ENCODE data around the gene PDE4DIP. TPM values are rescaled to one million over a fixed set of nuclear protein-coding genes. Genes with fewer than 3 reads are reported as not detected.
"Not testable (repeated sequence)": the region's sequence is repeated elsewhere in the genome, so short reads cannot be mapped to it uniquely, and the experiment has no call there.

PDE4DIP gene
- total and polyA plus RNA-seq, 4 donors = 7.3 to 65.4 (median 24.6) TPM

- 73% methylated on average over 1 of the region's 3 CpGs for whole genome bisulfite sequencing
Measured at GRCh38 chr1:148923798-148924197, 79.6 kb downstream of the PDE4DIP start.

GRCh38 chr1:148927645-148928044, 83.4 kb downstream of the PDE4DIP start:
- DNase-seq (ENCODE audit: low spot score); H3K4me3 ChIP-seq (ENCODE audit: low read depth in 1 of 3, low read length in 3 of 3); H3K9ac ChIP-seq (ENCODE audit: low read depth in 1 of 2, low read length in 2 of 2); H3K4me1 ChIP-seq (ENCODE audit: control insufficient read depth in 4 of 4, insufficient read depth in 4 of 4, low read length in 3 of 4); H3K36me3 ChIP-seq (ENCODE audit: control insufficient read depth in 4 of 4, insufficient read depth in 3 of 4, low read depth in 1 of 4, low read length in 3 of 4); H3K27ac ChIP-seq (ENCODE audit: low read depth in 1 of 2, low read length in 2 of 2); H3K9me3 ChIP-seq (ENCODE audit: control insufficient read depth in 4 of 4, low read length in 3 of 4); H3K27me3 ChIP-seq (ENCODE audit: control insufficient read depth in 4 of 4, insufficient read depth in 4 of 4, low read length in 3 of 4): not testable (repeated sequence)
- WGBS = no CpG with 5 or more reads among the region's 1 CpG

More at GRCh38 chr1:148923798-148924197, 79.6 kb downstream of the PDE4DIP start:
- H3K27me3 ChIP-seq (ENCODE audit: control insufficient read depth in 4 of 4, insufficient read depth in 4 of 4, low read length in 3 of 4); H3K9ac ChIP-seq (ENCODE audit: low read depth in 1 of 2, low read length in 2 of 2); DNase-seq (ENCODE audit: low spot score); H3K4me1 ChIP-seq (ENCODE audit: control insufficient read depth in 4 of 4, insufficient read depth in 4 of 4, low read length in 3 of 4); H3K9me3 ChIP-seq (ENCODE audit: control insufficient read depth in 4 of 4, low read length in 3 of 4); H3K4me3 ChIP-seq (ENCODE audit: low read depth in 1 of 3, low read length in 3 of 3); H3K27ac ChIP-seq (ENCODE audit: low read depth in 1 of 2, low read length in 2 of 2); H3K36me3 ChIP-seq (ENCODE audit: control insufficient read depth in 4 of 4, insufficient read depth in 3 of 4, low read depth in 1 of 4, low read length in 3 of 4): not testable (repeated sequence)

- not testable (repeated sequence) for H3K27ac ChIP-seq (ENCODE audit: low read depth in 1 of 2, low read length in 2 of 2); DNase-seq (ENCODE audit: low spot score); H3K4me3 ChIP-seq (ENCODE audit: low read depth in 1 of 3, low read length in 3 of 3); H3K27me3 ChIP-seq (ENCODE audit: control insufficient read depth in 4 of 4, insufficient read depth in 4 of 4, low read length in 3 of 4); H3K9me3 ChIP-seq (ENCODE audit: control insufficient read depth in 4 of 4, low read length in 3 of 4); H3K4me1 ChIP-seq (ENCODE audit: control insufficient read depth in 4 of 4, insufficient read depth in 4 of 4, low read length in 3 of 4); H3K36me3 ChIP-seq (ENCODE audit: control insufficient read depth in 4 of 4, insufficient read depth in 3 of 4, low read depth in 1 of 4, low read length in 3 of 4); H3K9ac ChIP-seq (ENCODE audit: low read depth in 1 of 2, low read length in 2 of 2)
Measured at GRCh38 chr1:148929253-148929652, 85.0 kb downstream of the PDE4DIP start.

GRCh38 chr1:148935381-148936002, 91.3 kb downstream of the PDE4DIP start:
- not testable (repeated sequence) for DNase-seq (ENCODE audit: low spot score); H3K9me3 ChIP-seq (ENCODE audit: control insufficient read depth in 4 of 4, low read length in 3 of 4); H3K36me3 ChIP-seq (ENCODE audit: control insufficient read depth in 4 of 4, insufficient read depth in 3 of 4, low read depth in 1 of 4, low read length in 3 of 4); H3K4me1 ChIP-seq (ENCODE audit: control insufficient read depth in 4 of 4, insufficient read depth in 4 of 4, low read length in 3 of 4); H3K9ac ChIP-seq (ENCODE audit: low read depth in 1 of 2, low read length in 2 of 2); H3K27ac ChIP-seq (ENCODE audit: low read depth in 1 of 2, low read length in 2 of 2); H3K4me3 ChIP-seq (ENCODE audit: low read depth in 1 of 3, low read length in 3 of 3); H3K27me3 ChIP-seq (ENCODE audit: control insufficient read depth in 4 of 4, insufficient read depth in 4 of 4, low read length in 3 of 4)
- no CpG with 5 or more reads among the region's 3 CpGs for whole genome bisulfite sequencing

GRCh38 chr1:148942906-148943305, 98.7 kb downstream of the PDE4DIP start:
- not testable (repeated sequence) for H3K36me3 ChIP-seq (ENCODE audit: control insufficient read depth in 4 of 4, insufficient read depth in 3 of 4, low read depth in 1 of 4, low read length in 3 of 4); DNase-seq (ENCODE audit: low spot score); H3K9me3 ChIP-seq (ENCODE audit: control insufficient read depth in 4 of 4, low read length in 3 of 4); H3K4me1 ChIP-seq (ENCODE audit: control insufficient read depth in 4 of 4, insufficient read depth in 4 of 4, low read length in 3 of 4); H3K27me3 ChIP-seq (ENCODE audit: control insufficient read depth in 4 of 4, insufficient read depth in 4 of 4, low read length in 3 of 4); H3K4me3 ChIP-seq (ENCODE audit: low read depth in 1 of 3, low read length in 3 of 3); H3K27ac ChIP-seq (ENCODE audit: low read depth in 1 of 2, low read length in 2 of 2); H3K9ac ChIP-seq (ENCODE audit: low read depth in 1 of 2, low read length in 2 of 2)
- no CpG with 5 or more reads among the region's 3 CpGs for WGBS

GRCh38 chr1:148945130-148945529, 100.9 kb downstream of the PDE4DIP start:
- H3K27me3 ChIP-seq (ENCODE audit: control insufficient read depth in 4 of 4, insufficient read depth in 4 of 4, low read length in 3 of 4); H3K4me3 ChIP-seq (ENCODE audit: low read depth in 1 of 3, low read length in 3 of 3); H3K27ac ChIP-seq (ENCODE audit: low read depth in 1 of 2, low read length in 2 of 2); H3K9me3 ChIP-seq (ENCODE audit: control insufficient read depth in 4 of 4, low read length in 3 of 4); DNase-seq (ENCODE audit: low spot score); H3K4me1 ChIP-seq (ENCODE audit: control insufficient read depth in 4 of 4, insufficient read depth in 4 of 4, low read length in 3 of 4); H3K9ac ChIP-seq (ENCODE audit: low read depth in 1 of 2, low read length in 2 of 2); H3K36me3 ChIP-seq (ENCODE audit: control insufficient read depth in 4 of 4, insufficient read depth in 3 of 4, low read depth in 1 of 4, low read length in 3 of 4): not testable (repeated sequence)
- WGBS = no CpG with 5 or more reads among the region's 1 CpG

GRCh38 chr1:148948768-148949167, 104.5 kb downstream of the PDE4DIP start:
- not testable (repeated sequence) for H3K4me1 ChIP-seq (ENCODE audit: control insufficient read depth in 4 of 4, insufficient read depth in 4 of 4, low read length in 3 of 4); H3K27ac ChIP-seq (ENCODE audit: low read depth in 1 of 2, low read length in 2 of 2)
- 82% methylated on average over 4 of the region's 4 CpGs for WGBS

More at GRCh38 chr1:148948768-148949167, 104.5 kb downstream of the PDE4DIP start:
- H3K27me3 ChIP-seq (ENCODE audit: control insufficient read depth in 4 of 4, insufficient read depth in 4 of 4, low read length in 3 of 4); H3K4me3 ChIP-seq (ENCODE audit: low read depth in 1 of 3, low read length in 3 of 3); H3K36me3 ChIP-seq (ENCODE audit: control insufficient read depth in 4 of 4, insufficient read depth in 3 of 4, low read depth in 1 of 4, low read length in 3 of 4); H3K9ac ChIP-seq (ENCODE audit: low read depth in 1 of 2, low read length in 2 of 2); H3K9me3 ChIP-seq (ENCODE audit: control insufficient read depth in 4 of 4, low read length in 3 of 4); DNase-seq (ENCODE audit: low spot score): not testable (repeated sequence)

Data from liver (tissue), 9 donors.